K562 (cell line): ENCODE results near the gene ZNF575. TPM values are rescaled to one million over a fixed set of nuclear protein-coding genes. Genes with fewer than 3 reads are reported as not detected.

ENCODE experiments used
- BDP1 ChIP-seq: IDR thresholded peaks from 3 replicates; pipeline ENCODE4 v1.6.1; 2011; ENCODE audit not compliant: insufficient read length, insufficient read depth
- CAMTA2 ChIP-seq: fragments of 250-450 bp; sonication (Bioruptor Pico); conservative IDR thresholded peaks from 2 replicates; pipeline ENCODE4 v1.5.1; 2022
- DPF2 ChIP-seq: fragments of 450-650 bp; IDR thresholded peaks from 2 replicates; pipeline ENCODE4 v1.6.1; 2016
- GABPA ChIP-seq: fragments of 200-800 bp; sonication (Bioruptor generic); conservative IDR thresholded peaks from 2 replicates; pipeline ENCODE4 v1.6.1; 2016; ENCODE audit warnings: low read depth, missing genetic modification characterization, missing compliant biosample characterization
- HMGN3 ChIP-seq: IDR thresholded peaks from 2 replicates; pipeline ENCODE4 v1.6.1; 2011; ENCODE audit warnings: borderline replicate concordance, low read depth, mild to moderate bottlenecking, mixed read lengths, low read length; ENCODE audit not compliant: insufficient read length; ENCODE audit errors: extremely low read depth
- HSF4 ChIP-seq: fragments of 250-450 bp; sonication (Bioruptor Pico); IDR thresholded peaks from 2 replicates; pipeline ENCODE4 v2.1.2; 2022; ENCODE audit warnings: mild to moderate bottlenecking, moderate library complexity, borderline replicate concordance
- KLF1 ChIP-seq: fragments of 450-650 bp; IDR thresholded peaks from 2 replicates; pipeline ENCODE4 v1.6.1; 2016; ENCODE audit warnings: missing genetic modification characterization, missing compliant biosample characterization
- NFRKB ChIP-seq: fragments of 450-650 bp; IDR thresholded peaks from 2 replicates; pipeline ENCODE4 v1.6.1; 2016; ENCODE audit warnings: low read depth
- NR2C2 ChIP-seq, 2 experiments: fragments of 200-800 bp in 1 of 2; sonication (Bioruptor generic) in 1 of 2; sonication (generic) in 1 of 2; formaldehyde crosslinking in 1 of 2; IDR thresholded peaks; 2 replicates each; pipeline versions ENCODE4 v1.6.1 to v1.8.0; 2016 to 2022; ENCODE audit warnings: mild to moderate bottlenecking in 1 of 2, missing compliant biosample characterization in 1 of 2, missing genetic modification characterization in 1 of 2, missing genetic modification reagents in 1 of 2
- NR2F6 ChIP-seq: fragments of 450-650 bp; formaldehyde crosslinking; IDR thresholded peaks from 2 replicates; pipeline ENCODE4 v1.4.0; 2020; ENCODE audit warnings: mild to moderate bottlenecking
- SMAD2 ChIP-seq: fragments of 150-350 bp; IDR thresholded peaks from 2 replicates; pipeline ENCODE4 v1.6.1; 2014; ENCODE audit warnings: low read depth, mild to moderate bottlenecking, low read length
- SRSF7 ChIP-seq: fragments of 200-400 bp; formaldehyde crosslinking; optimal IDR thresholded peaks from 2 replicates; pipeline ENCODE3; 2017; ENCODE audit warnings: mild to moderate bottlenecking, low read depth, low read length
- TSC22D4 ChIP-seq: fragments of 450-650 bp; IDR thresholded peaks from 2 replicates; pipeline ENCODE4 v1.6.1; 2016; ENCODE audit warnings: missing genetic modification characterization, missing biosample characterization, control low read depth
- U2AF1 ChIP-seq: fragments of 200-400 bp; formaldehyde crosslinking; optimal IDR thresholded peaks from 2 replicates; pipeline ENCODE3; 2017; ENCODE audit warnings: mild to moderate bottlenecking, low read depth, low read length, moderate library complexity
- ZFX ChIP-seq: sonication (generic); formaldehyde crosslinking; IDR thresholded peaks from 2 replicates; pipeline ENCODE4 v1.8.0; 2022; ENCODE audit warnings: mild to moderate bottlenecking, missing genetic modification reagents, moderate library complexity
- ZNF3 ChIP-seq: fragments of 250-450 bp; sonication (Bioruptor Pico); IDR thresholded peaks from 2 replicates; pipeline ENCODE4 v1.5.0; 2021; ENCODE audit warnings: mild to moderate bottlenecking, moderate library complexity
- ZNF316 ChIP-seq: fragments of 450-650 bp; IDR thresholded peaks from 2 replicates; pipeline ENCODE4 v1.6.1; 2016
- ZNF668 ChIP-seq: fragments of 250-450 bp; sonication (Bioruptor Pico); IDR thresholded peaks from 2 replicates; pipeline ENCODE4 v1.8.0; 2022; ENCODE audit warnings: mild to moderate bottlenecking, inconsistent platforms
- polyA plus RNA-seq, 8 experiments: library from polyadenylated mRNA; depleted of rRNA in 4 of 8; stranded (reverse) in 5 of 8; unstranded in 3 of 8; fragments of >200 nt; fragmentation: Nextera tagmentation in 2 of 8; fragmentation: Illumina TruSeq in 1 of 8; extraction: Ambion mirVana in 2 of 8; extraction: Trizol in 1 of 8; gene quantifications; 2 replicates each; pipeline versions ENCODE4 v1.2.1 to v1.2.3, GENCODE V29; 2011 to 2014; ENCODE audit warnings: inconsistent platforms in 1 of 8, missing spikeins in 1 of 8
- total RNA-seq, 7 experiments: library from RNA; depleted of rRNA in 6 of 7; stranded (reverse); fragments of >200 nt in 6 of 7; fragmentation: Illumina TruSeq in 2 of 7; extraction: Trizol in 2 of 7; gene quantifications; 2 replicates each; pipeline versions ENCODE4 v1.2.1 to v1.2.3, GENCODE V29; 2011 to 2021; ENCODE audit warnings: low replicate concordance in 1 of 7
- TF ChIP-seq, protein P1 (sequence below): fragments of 250-450 bp; sonication (Bioruptor Pico); IDR thresholded peaks from 2 replicates; pipeline ENCODE4 v1.4.0; 2020; ENCODE audit warnings: mild to moderate bottlenecking, moderate library complexity, borderline replicate concordance
- TF ChIP-seq, protein P2 (sequence below), 3 experiments: fragments of 200-800 bp in 1 of 3; fragments of 250-450 bp in 1 of 3; fragments of 450-650 bp in 1 of 3; sonication (Bioruptor Pico) in 1 of 3; sonication (Bioruptor generic) in 1 of 3; formaldehyde crosslinking in 1 of 3; IDR thresholded peaks; 2 replicates each; pipeline versions ENCODE4 v1.6.1 to v1.8.0; 2016 to 2022; ENCODE audit warnings: mild to moderate bottlenecking in 2 of 3, missing genetic modification characterization in 2 of 3, missing compliant biosample characterization in 1 of 3, moderate library complexity in 1 of 3
- TF ChIP-seq, protein P3 (sequence below): fragments of 250-450 bp; sonication (Bioruptor Pico); IDR thresholded peaks from 2 replicates; pipeline ENCODE4 v1.8.0; 2022; ENCODE audit warnings: inconsistent platforms, mild to moderate bottlenecking, moderate library complexity, borderline replicate concordance

ZNF575 gene
- total and polyA plus RNA-seq, 9 of the 15 experiments (the other 6 are each of a cell fraction or from before 2014, with no cell fraction given): 0.20 to 0.98 (median 0.32) TPM; not detected in 6

DNA sequence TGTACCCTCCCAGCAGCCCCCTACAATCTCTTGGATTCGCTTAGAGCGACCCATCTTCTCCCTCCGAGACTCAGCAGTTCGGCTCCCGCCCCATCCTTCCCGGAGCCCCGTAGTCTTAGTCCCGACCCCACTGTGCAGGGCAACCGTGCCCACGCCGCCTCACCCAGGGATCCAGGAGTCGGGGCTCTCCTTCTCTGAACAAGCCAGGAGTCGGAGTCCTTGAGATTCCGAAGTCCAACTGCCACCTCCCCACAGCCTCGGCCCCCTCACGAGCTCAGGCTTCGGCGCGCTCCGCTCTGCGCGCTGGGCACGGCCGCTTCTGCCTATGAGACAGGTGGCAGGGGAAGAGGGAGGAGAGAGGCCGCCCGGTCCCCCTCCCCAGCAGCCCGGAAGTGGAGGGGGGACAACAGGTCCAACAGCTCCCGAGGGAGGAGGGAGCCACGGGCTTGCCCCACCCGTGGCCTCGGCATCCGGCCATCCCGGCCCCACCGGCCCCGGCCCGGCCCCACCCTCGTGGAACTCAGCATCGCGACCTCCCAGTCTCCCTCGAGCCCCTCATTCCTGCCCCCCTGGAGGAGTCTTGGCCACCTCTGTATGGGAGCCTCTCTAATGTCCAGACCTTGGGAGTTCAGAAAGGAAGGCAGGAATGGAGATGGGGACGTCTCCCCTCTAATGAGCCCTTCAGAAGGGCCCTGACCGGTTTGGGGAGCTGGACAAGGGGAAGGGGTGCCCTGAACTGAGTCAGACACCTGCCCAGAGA is 28.4 kb upstream of the ZNF575 start, which contains the start of gene PHLDB3 (continued):
- TF ChIP-seq, protein P1, sequence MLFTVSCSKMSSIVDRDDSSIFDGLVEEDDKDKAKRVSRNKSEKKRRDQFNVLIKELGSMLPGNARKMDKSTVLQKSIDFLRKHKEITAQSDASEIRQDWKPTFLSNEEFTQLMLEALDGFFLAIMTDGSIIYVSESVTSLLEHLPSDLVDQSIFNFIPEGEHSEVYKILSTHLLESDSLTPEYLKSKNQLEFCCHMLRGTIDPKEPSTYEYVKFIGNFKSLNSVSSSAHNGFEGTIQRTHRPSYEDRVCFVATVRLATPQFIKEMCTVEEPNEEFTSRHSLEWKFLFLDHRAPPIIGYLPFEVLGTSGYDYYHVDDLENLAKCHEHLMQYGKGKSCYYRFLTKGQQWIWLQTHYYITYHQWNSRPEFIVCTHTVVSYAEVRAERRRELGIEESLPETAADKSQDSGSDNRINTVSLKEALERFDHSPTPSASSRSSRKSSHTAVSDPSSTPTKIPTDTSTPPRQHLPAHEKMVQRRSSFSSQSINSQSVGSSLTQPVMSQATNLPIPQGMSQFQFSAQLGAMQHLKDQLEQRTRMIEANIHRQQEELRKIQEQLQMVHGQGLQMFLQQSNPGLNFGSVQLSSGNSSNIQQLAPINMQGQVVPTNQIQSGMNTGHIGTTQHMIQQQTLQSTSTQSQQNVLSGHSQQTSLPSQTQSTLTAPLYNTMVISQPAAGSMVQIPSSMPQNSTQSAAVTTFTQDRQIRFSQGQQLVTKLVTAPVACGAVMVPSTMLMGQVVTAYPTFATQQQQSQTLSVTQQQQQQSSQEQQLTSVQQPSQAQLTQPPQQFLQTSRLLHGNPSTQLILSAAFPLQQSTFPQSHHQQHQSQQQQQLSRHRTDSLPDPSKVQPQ (CRISPR knock-in tag): no peak
- TF ChIP-seq ZFX (peak; percentile 37; the same call in 1 of the 2 replicates), NR2C2 (CRISPR knock-in tag; IDR thresholded peaks at IDR 0.05) (no peak), NR2C2 (tag; IDR thresholded peaks at IDR 0.05) (peak; percentile 89; the same call in 1 of the 2 replicates), U2AF1 (no peak), CAMTA2 (CRISPR knock-in tag) (no peak), ZNF3 (no peak), HMGN3 (no peak), SMAD2 (no peak), KLF1 (0 out of 2 replicates have a peak, but pooled peaks have one; percentile 29), TSC22D4 (no peak), NFRKB (0 out of 2 replicates have a peak, but pooled peaks have one; percentile 9), ZNF316 (no peak), ZNF668 (CRISPR knock-in tag) (no peak), HSF4 (CRISPR knock-in tag) (no peak), BDP1 (no peak), GABPA (tag) (peak; percentile 72), DPF2 (no peak), NR2F6 (no peak), SRSF7 (no peak)
- TF ChIP-seq, protein P2, sequence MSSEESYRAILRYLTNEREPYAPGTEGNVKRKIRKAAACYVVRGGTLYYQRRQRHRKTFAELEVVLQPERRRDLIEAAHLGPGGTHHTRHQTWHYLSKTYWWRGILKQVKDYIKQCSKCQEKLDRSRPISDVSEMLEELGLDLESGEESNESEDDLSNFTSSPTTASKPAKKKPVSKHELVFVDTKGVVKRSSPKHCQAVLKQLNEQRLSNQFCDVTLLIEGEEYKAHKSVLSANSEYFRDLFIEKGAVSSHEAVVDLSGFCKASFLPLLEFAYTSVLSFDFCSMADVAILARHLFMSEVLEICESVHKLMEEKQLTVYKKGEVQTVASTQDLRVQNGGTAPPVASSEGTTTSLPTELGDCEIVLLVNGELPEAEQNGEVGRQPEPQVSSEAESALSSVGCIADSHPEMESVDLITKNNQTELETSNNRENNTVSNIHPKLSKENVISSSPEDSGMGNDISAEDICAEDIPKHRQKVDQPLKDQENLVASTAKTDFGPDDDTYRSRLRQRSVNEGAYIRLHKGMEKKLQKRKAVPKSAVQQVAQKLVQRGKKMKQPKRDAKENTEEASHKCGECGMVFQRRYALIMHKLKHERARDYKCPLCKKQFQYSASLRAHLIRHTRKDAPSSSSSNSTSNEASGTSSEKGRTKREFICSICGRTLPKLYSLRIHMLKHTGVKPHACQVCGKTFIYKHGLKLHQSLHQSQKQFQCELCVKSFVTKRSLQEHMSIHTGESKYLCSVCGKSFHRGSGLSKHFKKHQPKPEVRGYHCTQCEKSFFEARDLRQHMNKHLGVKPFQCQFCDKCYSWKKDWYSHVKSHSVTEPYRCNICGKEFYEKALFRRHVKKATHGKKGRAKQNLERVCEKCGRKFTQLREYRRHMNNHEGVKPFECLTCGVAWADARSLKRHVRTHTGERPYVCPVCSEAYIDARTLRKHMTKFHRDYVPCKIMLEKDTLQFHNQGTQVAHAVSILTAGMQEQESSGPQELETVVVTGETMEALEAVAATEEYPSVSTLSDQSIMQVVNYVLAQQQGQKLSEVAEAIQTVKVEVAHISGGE (CRISPR knock-in tag; IDR thresholded peaks at IDR 0.05): peak in 1 of 3 experiments; percentile 45; a peak in 4 of 6 replicates
- TF ChIP-seq, protein P3, sequence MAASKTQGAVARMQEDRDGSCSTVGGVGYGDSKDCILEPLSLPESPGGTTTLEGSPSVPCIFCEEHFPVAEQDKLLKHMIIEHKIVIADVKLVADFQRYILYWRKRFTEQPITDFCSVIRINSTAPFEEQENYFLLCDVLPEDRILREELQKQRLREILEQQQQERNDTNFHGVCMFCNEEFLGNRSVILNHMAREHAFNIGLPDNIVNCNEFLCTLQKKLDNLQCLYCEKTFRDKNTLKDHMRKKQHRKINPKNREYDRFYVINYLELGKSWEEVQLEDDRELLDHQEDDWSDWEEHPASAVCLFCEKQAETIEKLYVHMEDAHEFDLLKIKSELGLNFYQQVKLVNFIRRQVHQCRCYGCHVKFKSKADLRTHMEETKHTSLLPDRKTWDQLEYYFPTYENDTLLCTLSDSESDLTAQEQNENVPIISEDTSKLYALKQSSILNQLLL (CRISPR knock-in tag): no peak
